Endothelial cell of umbilical vein (primary cell): Measurements from ENCODE around the gene KLHL34. TPM values are rescaled to one million over a fixed set of nuclear protein-coding genes. Genes with fewer than 3 reads are reported as not detected.

Source experiments
- BruUV-seq: library from RNA; stranded (reverse); fragments of 400-500 nt; replicated peaks from 2 replicates; lab custom pipeline; 2021; lab: Mats Ljungman, UMichigan
- CTCF ChIA-PET: fragments of 300-600, 350-600 bp; sonication (Branson Sonifier 250); formaldehyde crosslinking; loops from one replicate; lab custom pipeline; 2021; ENCODE audit warnings: antibody characterized with exemption, inconsistent platforms; lab: Charles Lee
- POLR2A ChIA-PET: fragments of 300-600, 350-600 bp; sonication (Branson Sonifier 250); formaldehyde crosslinking; loops from one replicate; lab custom pipeline; 2021; ENCODE audit warnings: antibody characterized with exemption, inconsistent platforms; lab: Charles Lee
- DNase-seq: peaks from one replicate; pipeline ENCODE4 v3.0.0-alpha.2; 2011; ENCODE audit warnings: low read depth, low spot score
- FAIRE-seq: peaks from 2 replicates; lab custom pipeline; 2011; peaks lifted over from hg19 to GRCh38; lab: Jason Lieb, UNC
- H2AFZ ChIP-seq: 2 replicates; pipeline ENCODE4 v1.6.0; 2012; ENCODE audit warnings: low read depth, low read length, control low read depth, inconsistent platforms
- H3K27ac ChIP-seq: 2 replicates; pipeline ENCODE4 v1.5.1; 2011; ENCODE audit warnings: low read depth, mild to moderate bottlenecking, control low read depth, low read length, moderate library complexity; ENCODE audit not compliant: insufficient read depth
- H3K27me3 ChIP-seq, 2 experiments: 2 replicates each; pipeline versions ENCODE4 v1.6.0 to v1.6.1; 2011; ENCODE audit warnings: low read length in 2 of 2, mixed read lengths in 1 of 2; ENCODE audit not compliant: control insufficient read depth in 2 of 2, insufficient read depth in 2 of 2
- H3K36me3 ChIP-seq, 2 experiments: 2 replicates in 1 of 2; 3 replicates in 1 of 2; pipeline ENCODE4 v1.5.1; 2011; ENCODE audit warnings: low read length in 2 of 2, mild to moderate bottlenecking in 1 of 2, moderate library complexity in 1 of 2; ENCODE audit not compliant: control insufficient read depth in 2 of 2, insufficient read depth in 2 of 2; ENCODE audit errors: extremely low read depth in 1 of 2
- H3K4me1 ChIP-seq: 3 replicates; pipeline ENCODE4 v1.5.1; 2011; ENCODE audit warnings: mild to moderate bottlenecking, low read length; ENCODE audit not compliant: control insufficient read depth, insufficient read depth; ENCODE audit errors: extremely low read depth
- H3K4me2 ChIP-seq: 2 replicates; pipeline ENCODE4 v1.6.1; 2011; ENCODE audit warnings: low read length, control low read depth, mixed read lengths; ENCODE audit not compliant: insufficient read depth
- H3K4me3 ChIP-seq, 3 experiments: fragments of 200-600 bp in 1 of 3; sonication (generic), shearing (Covaris generic) in 1 of 3; replicated peaks in 1 of 3; 2 replicates each; pipeline ENCODE4 v1.5.1; 2011 to 2016; ENCODE audit warnings: control low read depth in 3 of 3, low read length in 3 of 3, mild to moderate bottlenecking in 2 of 3, inconsistent platforms in 1 of 3, low read depth in 1 of 3, moderate library complexity in 1 of 3; ENCODE audit not compliant: insufficient read depth in 1 of 3
- H3K79me2 ChIP-seq: 2 replicates; pipeline ENCODE4 v1.6.0; 2012; ENCODE audit warnings: low read length, inconsistent platforms; ENCODE audit not compliant: control insufficient read depth, insufficient read depth
- H3K9ac ChIP-seq: replicated peaks from 2 replicates; pipeline ENCODE3; 2011; ENCODE audit warnings: low read length, control low read depth; ENCODE audit not compliant: insufficient read depth; ENCODE audit errors: extremely low read depth
- H3K9me1 ChIP-seq: replicated peaks from 3 replicates; pipeline ENCODE4 v1.6.0; 2011; ENCODE audit warnings: mild to moderate bottlenecking, low read length; ENCODE audit not compliant: control insufficient read depth, insufficient read depth; ENCODE audit errors: extremely low read depth
- H3K9me3 ChIP-seq: replicated peaks from 2 replicates; pipeline ENCODE4 v1.5.1; 2012; ENCODE audit warnings: low read length, inconsistent platforms; ENCODE audit not compliant: control insufficient read depth, insufficient read depth
- H4K20me1 ChIP-seq: replicated peaks from 2 replicates; pipeline ENCODE3; 2011; ENCODE audit warnings: mild to moderate bottlenecking, low read length; ENCODE audit not compliant: control insufficient read depth, insufficient read depth; ENCODE audit errors: extremely low read depth
- CTCF ChIP-seq, 2 donors: IDR thresholded peaks; 1 replicate in 1 of 2; 2 replicates in 1 of 2; pipeline ENCODE4 v1.5.1; 2011; ENCODE audit warnings: low read length in 2 of 2, mild to moderate bottlenecking in 2 of 2, moderate library complexity in 2 of 2, control low read depth in 1 of 2, inconsistent platforms in 1 of 2, low read depth in 1 of 2; ENCODE audit not compliant: insufficient read depth in 1 of 2; ENCODE audit errors: extremely low read depth in 1 of 2
- EZH2 ChIP-seq: IDR thresholded peaks from 2 replicates; pipeline ENCODE4 v1.6.1; 2012; ENCODE audit warnings: borderline replicate concordance, low read depth, mild to moderate bottlenecking, moderate library complexity, low read length, inconsistent platforms; ENCODE audit not compliant: severe bottlenecking
- FOS ChIP-seq: IDR thresholded peaks from 2 replicates; pipeline ENCODE4 v1.6.1; 2011; ENCODE audit warnings: mild to moderate bottlenecking, low read length, moderate library complexity, borderline replicate concordance; ENCODE audit not compliant: insufficient read depth
- GATA2 ChIP-seq: IDR thresholded peaks from 2 replicates; pipeline ENCODE4 v1.7.0; 2011; ENCODE audit warnings: low read depth, mild to moderate bottlenecking, moderate library complexity, mixed read lengths, low read length; ENCODE audit not compliant: insufficient read length, insufficient read depth
- JUN ChIP-seq: IDR thresholded peaks from 2 replicates; pipeline ENCODE4 v1.6.1; 2011; ENCODE audit warnings: borderline replicate concordance, low read depth; ENCODE audit not compliant: insufficient read length, insufficient read depth
- MAX ChIP-seq: IDR thresholded peaks from 2 replicates; pipeline ENCODE4 v1.6.1; 2011; ENCODE audit not compliant: insufficient read depth, insufficient read length
- MYC ChIP-seq: IDR thresholded peaks from one replicate; pipeline ENCODE4 v1.6.1; 2011; ENCODE audit warnings: mild to moderate bottlenecking, low read depth, low read length
- POLR2A ChIP-seq: IDR thresholded peaks from 2 replicates; pipeline ENCODE4 v1.6.1; 2012; ENCODE audit warnings: low read depth, mild to moderate bottlenecking, control low read depth, low read length
- POLR2AphosphoS5 ChIP-seq: IDR thresholded peaks from 2 replicates; pipeline ENCODE4 v1.6.1; 2012; ENCODE audit warnings: low read depth, mild to moderate bottlenecking, control low read depth, low read length, moderate library complexity; ENCODE audit not compliant: insufficient read depth
- dilution Hi-C: fragments of 300-500 bp; cut with MboI; formaldehyde crosslinking; loops from one replicate; pipeline ENCODE4 v1.15.0; 2019; ENCODE audit warnings: low sequenced_read_pairs; ENCODE audit not compliant: extremely low pct_ligation_motif_present
- intact Hi-C: fragments of 100-400 bp; cut with micrococcal nuclease; formaldehyde crosslinking; loops from one replicate; pipeline ENCODE4 v1.10.0; 2022
- polyA plus RNA-seq, 4 experiments: library from polyadenylated mRNA; depleted of rRNA in 3 of 4; stranded (reverse) in 3 of 4; unstranded in 1 of 4; fragments of >200 nt; gene quantifications; 2 replicates each; pipeline versions ENCODE4 v1.2.1 to v1.2.3, GENCODE V29; 2011 to 2012; ENCODE audit warnings: missing spikeins in 1 of 4
- total RNA-seq: library from RNA; stranded (reverse); gene quantifications from 2 replicates; pipeline ENCODE4 v1.2.3, GENCODE V29; 2021

Gene KLHL34
- total and polyA plus RNA-seq, 2 donors (not counting 3 experiments of a cell fraction or from before 2014, with no cell fraction given) = 0.09 TPM; not detected in 1

GRCh38 chrX:21638311-21638710 is 19.8 kb downstream of the KLHL34 start:
- Histone ChIP-seq H3K9ac (no peak overlapping the region), H3K79me2 (no peaks in the 10 kb centered on the region), H3K9me1 (no peaks in the 10 kb centered on the region), H3K36me3 (no peaks in the 10 kb centered on the region), H4K20me1 (no peaks in the 10 kb centered on the region), H2AFZ (no peak overlapping the region), H3K27ac (no peak overlapping the region), H3K4me1 (no peaks in the 10 kb centered on the region), H3K27me3 (no peaks in the 10 kb centered on the region), H3K9me3 (no peaks in the 10 kb centered on the region), H3K4me2 (no peak overlapping the region), H3K4me3 (no peak overlapping the region)
- ChIA-PET CTCF (no interaction called here), POLR2A (no interaction called here)
- TF ChIP-seq MAX (no peak), EZH2 (no peak), CTCF (IDR thresholded peaks at IDR 0.05; ENCODE audit: extremely low read depth in 1 of 2, insufficient read depth in 1 of 2, low read depth in 1 of 2, low read length in 2 of 2) (no peak), JUN (no peak), MYC (no peak), POLR2AphosphoS5 (no peak), FOS (no peak), POLR2A (no peak), GATA2 (no peak)
- dilution Hi-C loops = no loop called here
- intact Hi-C loops = no loop called here
- FAIRE-seq (peak; percentile 40), DNase-seq (no peak)
- no TSS peak for BruUV-seq
